Measurements from ENCODE around the gene ABCA2. TPM values are rescaled to one million over a fixed set of nuclear protein-coding genes. Genes with fewer than 3 reads are reported as not detected.
A peak's percentile ranks its signal among the peaks of the same experiment; 100 is the strongest.

Gene ABCA2
- total and polyA plus RNA-seq, 9 of the 15 experiments (the other 6 are each of a cell fraction or from before 2014, with no cell fraction given) = 0.69 to 16.3 (median 6.1) TPM; not detected in 2

DNA sequence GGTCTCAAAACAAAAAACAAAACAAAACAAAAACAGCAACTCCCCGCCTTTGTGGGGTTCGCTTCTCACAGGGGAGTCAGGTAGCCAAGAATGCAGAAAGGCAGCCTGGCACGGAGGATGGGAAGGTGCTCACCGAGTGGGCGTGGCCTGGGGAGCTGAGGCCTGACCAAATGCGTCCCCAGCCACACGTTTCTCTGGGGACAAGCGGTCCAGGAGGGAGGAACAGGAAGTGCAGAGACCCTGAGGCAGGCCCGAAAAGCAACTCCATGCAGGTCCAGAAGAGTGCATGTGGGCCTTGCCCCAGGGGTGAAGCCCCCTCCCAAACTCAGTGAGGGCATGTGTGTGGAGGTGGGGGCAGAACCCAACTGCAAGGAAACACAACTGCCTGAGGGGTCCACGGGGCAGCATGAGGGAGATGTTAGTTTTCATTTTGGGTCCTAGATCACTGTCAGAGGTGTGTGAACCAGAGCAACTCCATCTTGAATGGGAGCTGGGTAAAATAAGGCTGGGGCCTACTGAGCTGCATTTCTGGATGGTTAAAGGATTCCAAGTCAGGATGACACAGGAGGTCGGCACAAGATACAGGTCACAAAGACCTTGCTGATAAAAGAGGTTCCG is 46.7 kb upstream of the ABCA2 start (continued):
- TF ChIP-seq, protein P1, sequence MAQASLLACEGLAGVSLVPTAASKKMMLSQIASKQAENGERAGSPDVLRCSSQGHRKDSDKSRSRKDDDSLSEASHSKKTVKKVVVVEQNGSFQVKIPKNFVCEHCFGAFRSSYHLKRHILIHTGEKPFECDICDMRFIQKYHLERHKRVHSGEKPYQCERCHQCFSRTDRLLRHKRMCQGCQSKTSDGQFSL (CRISPR knock-in tag; IDR thresholded peaks at IDR 0.05) = no peak
- TF ChIP-seq, protein P1 (tag; IDR thresholded peaks at IDR 0.05) = peak; percentile 57 to 99
- TF ChIP-seq MTA3 (IDR thresholded peaks at IDR 0.05; ENCODE audit: borderline replicate concordance) (no peak), SAP30 (IDR thresholded peaks at IDR 0.05; ENCODE audit: borderline replicate concordance, insufficient read depth, low read depth, low read length, poor library complexity, severe bottlenecking) (no peak), BMI1 (IDR thresholded peaks at IDR 0.05; ENCODE audit: low read length) (no peak), ELF2 (CRISPR knock-in tag; IDR thresholded peaks at IDR 0.05) (peak; percentile 85), SPI1 (IDR thresholded peaks at IDR 0.05; ENCODE audit: borderline replicate concordance, low read depth, low read length) (peak; percentile 61; the same call in 1 of the 2 replicates), WHSC1 (IDR thresholded peaks at IDR 0.05; ENCODE audit: low read length) (no peak), MEF2A (IDR thresholded peaks at IDR 0.05; ENCODE audit: control insufficient read depth, low read depth, low read length) (no peak), ARID1B (IDR thresholded peaks at IDR 0.05) (no peak), FOXK1 (CRISPR knock-in tag; IDR thresholded peaks at IDR 0.05; ENCODE audit: borderline replicate concordance) (no peak)
- TF ChIP-seq, protein P2, sequence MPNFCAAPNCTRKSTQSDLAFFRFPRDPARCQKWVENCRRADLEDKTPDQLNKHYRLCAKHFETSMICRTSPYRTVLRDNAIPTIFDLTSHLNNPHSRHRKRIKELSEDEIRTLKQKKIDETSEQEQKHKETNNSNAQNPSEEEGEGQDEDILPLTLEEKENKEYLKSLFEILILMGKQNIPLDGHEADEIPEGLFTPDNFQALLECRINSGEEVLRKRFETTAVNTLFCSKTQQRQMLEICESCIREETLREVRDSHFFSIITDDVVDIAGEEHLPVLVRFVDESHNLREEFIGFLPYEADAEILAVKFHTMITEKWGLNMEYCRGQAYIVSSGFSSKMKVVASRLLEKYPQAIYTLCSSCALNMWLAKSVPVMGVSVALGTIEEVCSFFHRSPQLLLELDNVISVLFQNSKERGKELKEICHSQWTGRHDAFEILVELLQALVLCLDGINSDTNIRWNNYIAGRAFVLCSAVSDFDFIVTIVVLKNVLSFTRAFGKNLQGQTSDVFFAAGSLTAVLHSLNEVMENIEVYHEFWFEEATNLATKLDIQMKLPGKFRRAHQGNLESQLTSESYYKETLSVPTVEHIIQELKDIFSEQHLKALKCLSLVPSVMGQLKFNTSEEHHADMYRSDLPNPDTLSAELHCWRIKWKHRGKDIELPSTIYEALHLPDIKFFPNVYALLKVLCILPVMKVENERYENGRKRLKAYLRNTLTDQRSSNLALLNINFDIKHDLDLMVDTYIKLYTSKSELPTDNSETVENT (CRISPR knock-in tag; IDR thresholded peaks at IDR 0.05) = no peak
- TF ChIP-seq, protein P3, sequence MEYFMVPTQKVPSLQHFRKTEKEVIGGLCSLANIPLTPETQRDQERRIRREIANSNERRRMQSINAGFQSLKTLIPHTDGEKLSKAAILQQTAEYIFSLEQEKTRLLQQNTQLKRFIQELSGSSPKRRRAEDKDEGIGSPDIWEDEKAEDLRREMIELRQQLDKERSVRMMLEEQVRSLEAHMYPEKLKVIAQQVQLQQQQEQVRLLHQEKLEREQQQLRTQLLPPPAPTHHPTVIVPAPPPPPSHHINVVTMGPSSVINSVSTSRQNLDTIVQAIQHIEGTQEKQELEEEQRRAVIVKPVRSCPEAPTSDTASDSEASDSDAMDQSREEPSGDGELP (CRISPR knock-in tag; IDR thresholded peaks at IDR 0.05; ENCODE audit: borderline replicate concordance) = no peak
- TF ChIP-seq, protein P4, sequence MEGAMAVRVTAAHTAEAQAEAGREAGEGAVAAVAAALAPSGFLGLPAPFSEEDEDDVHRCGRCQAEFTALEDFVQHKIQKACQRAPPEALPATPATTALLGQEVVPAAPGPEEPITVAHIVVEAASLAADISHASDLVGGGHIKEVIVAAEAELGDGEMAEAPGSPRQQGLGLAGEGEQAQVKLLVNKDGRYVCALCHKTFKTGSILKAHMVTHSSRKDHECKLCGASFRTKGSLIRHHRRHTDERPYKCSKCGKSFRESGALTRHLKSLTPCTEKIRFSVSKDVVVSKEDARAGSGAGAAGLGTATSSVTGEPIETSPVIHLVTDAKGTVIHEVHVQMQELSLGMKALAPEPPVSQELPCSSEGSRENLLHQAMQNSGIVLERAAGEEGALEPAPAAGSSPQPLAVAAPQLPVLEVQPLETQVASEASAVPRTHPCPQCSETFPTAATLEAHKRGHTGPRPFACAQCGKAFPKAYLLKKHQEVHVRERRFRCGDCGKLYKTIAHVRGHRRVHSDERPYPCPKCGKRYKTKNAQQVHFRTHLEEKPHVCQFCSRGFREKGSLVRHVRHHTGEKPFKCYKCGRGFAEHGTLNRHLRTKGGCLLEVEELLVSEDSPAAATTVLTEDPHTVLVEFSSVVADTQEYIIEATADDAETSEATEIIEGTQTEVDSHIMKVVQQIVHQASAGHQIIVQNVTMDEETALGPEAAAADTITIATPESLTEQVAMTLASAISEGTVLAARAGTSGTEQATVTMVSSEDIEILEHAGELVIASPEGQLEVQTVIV (CRISPR knock-in tag; IDR thresholded peaks at IDR 0.05; ENCODE audit: borderline replicate concordance) = peak; percentile 87
- TF ChIP-seq, protein P5, sequence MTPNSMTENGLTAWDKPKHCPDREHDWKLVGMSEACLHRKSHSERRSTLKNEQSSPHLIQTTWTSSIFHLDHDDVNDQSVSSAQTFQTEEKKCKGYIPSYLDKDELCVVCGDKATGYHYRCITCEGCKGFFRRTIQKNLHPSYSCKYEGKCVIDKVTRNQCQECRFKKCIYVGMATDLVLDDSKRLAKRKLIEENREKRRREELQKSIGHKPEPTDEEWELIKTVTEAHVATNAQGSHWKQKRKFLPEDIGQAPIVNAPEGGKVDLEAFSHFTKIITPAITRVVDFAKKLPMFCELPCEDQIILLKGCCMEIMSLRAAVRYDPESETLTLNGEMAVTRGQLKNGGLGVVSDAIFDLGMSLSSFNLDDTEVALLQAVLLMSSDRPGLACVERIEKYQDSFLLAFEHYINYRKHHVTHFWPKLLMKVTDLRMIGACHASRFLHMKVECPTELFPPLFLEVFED (CRISPR knock-in tag; conservative IDR thresholded peaks at IDR 0.05) = peak; percentile 99
- TF ChIP-seq, protein P6, sequence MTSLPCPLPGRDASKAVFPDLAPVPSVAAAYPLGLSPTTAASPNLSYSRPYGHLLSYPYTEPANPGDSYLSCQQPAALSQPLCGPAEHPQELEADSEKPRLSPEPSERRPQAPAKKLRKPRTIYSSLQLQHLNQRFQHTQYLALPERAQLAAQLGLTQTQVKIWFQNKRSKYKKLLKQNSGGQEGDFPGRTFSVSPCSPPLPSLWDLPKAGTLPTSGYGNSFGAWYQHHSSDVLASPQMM (CRISPR knock-in tag; IDR thresholded peaks at IDR 0.05) = no peak
- TF ChIP-seq, protein P7, sequence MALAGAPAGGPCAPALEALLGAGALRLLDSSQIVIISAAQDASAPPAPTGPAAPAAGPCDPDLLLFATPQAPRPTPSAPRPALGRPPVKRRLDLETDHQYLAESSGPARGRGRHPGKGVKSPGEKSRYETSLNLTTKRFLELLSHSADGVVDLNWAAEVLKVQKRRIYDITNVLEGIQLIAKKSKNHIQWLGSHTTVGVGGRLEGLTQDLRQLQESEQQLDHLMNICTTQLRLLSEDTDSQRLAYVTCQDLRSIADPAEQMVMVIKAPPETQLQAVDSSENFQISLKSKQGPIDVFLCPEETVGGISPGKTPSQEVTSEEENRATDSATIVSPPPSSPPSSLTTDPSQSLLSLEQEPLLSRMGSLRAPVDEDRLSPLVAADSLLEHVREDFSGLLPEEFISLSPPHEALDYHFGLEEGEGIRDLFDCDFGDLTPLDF (CRISPR knock-in tag; IDR thresholded peaks at IDR 0.05) = no peak
